ENCODE measurements around the gene KL. TPM values are rescaled to one million over a fixed set of nuclear protein-coding genes. Genes with fewer than 3 reads are reported as not detected.

Gene KL
- total RNA-seq, 1 donor from 2014 or later, result 3.6 TPM

GRCh38 chr13:32976056-32976805 is 40.0 kb upstream of the KL start:
- Mint-ChIP-seq H3K27ac (no peak overlapping the region), H3K9me3 (no peaks in the 10 kb centered on the region), H3K27me3 (no peaks in the 10 kb centered on the region), H3K4me3 (no peak overlapping the region), H3K4me1 (ENCODE audit: unreplicated experiment) (peaks cover 4% of the 10 kb centered on the region), H3K36me3 (no peaks in the 10 kb centered on the region)
- TF ChIP-seq CTCF (conservative IDR thresholded peaks at IDR 0.05), result no peak
- no peak for DNase-seq (ENCODE audit: extremely low spot score, unreplicated experiment)

- Mint-ChIP-seq H3K4me1 (ENCODE audit: unreplicated experiment) (peaks cover 4% of the 10 kb centered on the region), H3K9me3 (no peaks in the 10 kb centered on the region), H3K27ac (no peak overlapping the region), H3K27me3 (no peaks in the 10 kb centered on the region), H3K4me3 (no peak overlapping the region), H3K36me3 (no peaks in the 10 kb centered on the region)
- DNase-seq (ENCODE audit: extremely low spot score, unreplicated experiment), result no peak
- TF ChIP-seq CTCF (conservative IDR thresholded peaks at IDR 0.05), result no peak
These were observed 39.3 kb upstream of the KL start for GRCh38 chr13:32976912-32977311.

GRCh38 chr13:32977321-32977720 is 38.9 kb upstream of the KL start:
- no peak overlapping the region for H3K4me3 Mint-ChIP-seq
- H3K9me3 Mint-ChIP-seq, result no peaks in the 10 kb centered on the region
- TF ChIP-seq CTCF (conservative IDR thresholded peaks at IDR 0.05), result no peak
- no peaks in the 10 kb centered on the region for H3K36me3 Mint-ChIP-seq
- no peak overlapping the region for H3K27ac Mint-ChIP-seq
- peaks cover 4% of the 10 kb centered on the region for H3K4me1 Mint-ChIP-seq (ENCODE audit: unreplicated experiment)
- no peak for DNase-seq (ENCODE audit: extremely low spot score, unreplicated experiment)
- no peaks in the 10 kb centered on the region for H3K27me3 Mint-ChIP-seq

GRCh38 chr13:32978278-32978677 is 37.9 kb upstream of the KL start:
- TF ChIP-seq CTCF (conservative IDR thresholded peaks at IDR 0.05), result no peak
- no peak overlapping the region for H3K27ac Mint-ChIP-seq
- no peaks in the 10 kb centered on the region for H3K36me3 Mint-ChIP-seq
- no peak for DNase-seq (ENCODE audit: extremely low spot score, unreplicated experiment)
- no peaks in the 10 kb centered on the region for H3K9me3 Mint-ChIP-seq
- H3K27me3 Mint-ChIP-seq, result no peaks in the 10 kb centered on the region
- peaks cover 4% of the 10 kb centered on the region for H3K4me1 Mint-ChIP-seq (ENCODE audit: unreplicated experiment)
- no peak overlapping the region for H3K4me3 Mint-ChIP-seq

GRCh38 chr13:32983058-32983457 is 33.2 kb upstream of the KL start:
- H3K4me3 Mint-ChIP-seq, result no peak overlapping the region
- H3K27ac Mint-ChIP-seq, result no peak overlapping the region
- H3K9me3 Mint-ChIP-seq, result peaks cover 6% of the 10 kb centered on the region
- H3K27me3 Mint-ChIP-seq, result no peaks in the 10 kb centered on the region
- no peaks in the 10 kb centered on the region for H3K36me3 Mint-ChIP-seq
- TF ChIP-seq CTCF (conservative IDR thresholded peaks at IDR 0.05), result no peak
- no peaks in the 10 kb centered on the region for H3K4me1 Mint-ChIP-seq (ENCODE audit: unreplicated experiment)
- no peak for DNase-seq (ENCODE audit: extremely low spot score, unreplicated experiment)
